Measurements from ENCODE around the gene TRMT2A.

TRMT2A gene

DNA sequence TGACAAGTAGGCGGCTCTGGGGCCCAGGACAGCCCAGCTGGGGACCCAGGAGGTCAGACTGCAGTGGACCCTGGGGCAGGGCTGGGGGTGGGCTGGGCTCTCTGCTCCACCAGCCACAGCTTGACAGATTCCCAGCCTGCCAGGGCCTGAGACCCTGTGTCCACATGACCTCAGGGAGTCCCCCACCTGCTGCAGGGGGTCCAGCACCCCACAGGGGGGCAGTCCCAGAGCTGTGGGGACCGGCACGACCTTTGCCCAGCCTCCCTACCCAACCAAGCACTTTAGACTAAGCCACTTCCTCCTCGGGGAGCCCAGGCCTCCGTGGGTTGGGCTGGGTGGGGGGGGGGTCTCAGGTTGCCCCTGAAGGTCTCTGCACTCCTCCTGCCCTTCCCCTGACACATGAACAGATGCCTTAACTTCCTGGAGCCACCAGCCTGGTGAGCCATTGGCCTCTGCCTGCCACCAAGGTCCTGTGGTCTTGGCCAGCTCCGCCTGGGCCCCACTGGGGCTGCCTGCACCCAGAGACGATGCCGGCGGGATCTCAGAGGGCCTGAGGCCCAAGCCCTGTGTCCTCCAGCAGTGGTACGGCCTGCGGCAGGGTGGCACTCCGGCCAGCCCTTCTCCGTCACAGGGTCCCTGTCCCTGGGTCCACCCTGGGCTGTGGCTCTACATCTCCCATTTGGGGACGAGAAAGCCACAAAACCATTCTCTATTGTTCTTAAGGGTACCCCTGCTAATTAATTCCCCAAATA is 30.4 kb upstream of the TRMT2A start:
- DNase-seq: no peak

DNA sequence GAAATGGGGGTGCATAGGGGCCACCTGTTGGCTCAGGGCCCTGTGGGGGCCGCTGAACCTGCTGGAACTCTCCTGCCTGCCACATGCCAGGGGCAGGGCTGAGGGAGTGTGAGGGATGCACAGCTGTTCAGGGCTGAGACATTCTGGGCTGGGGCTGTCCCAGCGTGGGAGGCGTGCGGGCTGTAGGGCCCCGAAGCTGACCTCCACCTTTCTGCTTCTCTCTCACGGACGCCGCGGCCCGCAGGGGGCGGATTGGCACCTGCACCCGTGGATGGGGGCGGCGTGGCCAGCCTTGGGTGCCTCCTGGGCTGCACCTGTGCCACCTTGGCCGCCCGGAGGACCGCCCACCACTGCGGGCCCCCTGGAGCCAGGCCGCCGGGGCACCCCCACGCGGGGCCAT is 29.8 kb upstream of the TRMT2A start:
- no peak for DNase-seq

GRCh38 chr22:20145832-20146223 is 28.8 kb upstream of the TRMT2A start:
- no peak for DNase-seq

DNA sequence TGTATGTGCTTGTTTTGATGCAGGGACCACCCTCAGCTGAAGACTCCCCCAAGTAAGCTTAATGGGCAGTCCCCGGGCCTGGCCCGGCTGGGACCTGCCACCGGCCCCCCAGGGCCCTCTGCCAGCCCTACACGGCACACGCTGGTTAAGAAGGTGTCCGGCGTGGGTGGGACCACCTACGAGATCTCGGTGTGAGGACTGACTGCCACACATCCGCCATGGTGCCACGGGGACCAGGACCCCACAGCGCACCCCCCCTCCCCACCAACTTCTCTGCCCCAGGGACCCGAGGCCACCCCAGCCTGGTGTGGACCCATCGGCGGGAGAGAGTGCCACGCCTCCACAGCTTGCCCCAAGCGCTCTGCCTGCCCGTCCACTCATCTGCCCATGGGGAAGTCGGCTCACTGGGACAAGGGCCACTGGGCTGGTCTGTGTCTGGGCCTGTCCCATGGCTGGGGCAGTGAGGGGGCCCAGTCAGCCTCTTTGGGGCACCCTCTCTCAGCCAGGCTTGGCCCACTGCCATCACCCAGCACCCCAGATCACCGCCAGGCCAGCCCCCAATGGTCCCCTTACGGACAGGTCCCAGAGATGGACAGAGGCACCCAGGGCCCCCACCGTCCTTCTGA is 28.3 kb upstream of the TRMT2A start:
- no peak for DNase-seq

GRCh38 chr22:20143883-20144665 is 27.0 kb upstream of the TRMT2A start:
- no peak for DNase-seq

GRCh38 chr22:20142711-20143621 is 25.9 kb upstream of the TRMT2A start:
- DNase-seq: no peak

- DNase-seq: peak; percentile 67
Observed at GRCh38 chr22:20141186-20142077, 24.4 kb upstream of the TRMT2A start.

GRCh38 chr22:20140521-20140964 is 23.5 kb upstream of the TRMT2A start:
- DNase-seq: no peak

DNA sequence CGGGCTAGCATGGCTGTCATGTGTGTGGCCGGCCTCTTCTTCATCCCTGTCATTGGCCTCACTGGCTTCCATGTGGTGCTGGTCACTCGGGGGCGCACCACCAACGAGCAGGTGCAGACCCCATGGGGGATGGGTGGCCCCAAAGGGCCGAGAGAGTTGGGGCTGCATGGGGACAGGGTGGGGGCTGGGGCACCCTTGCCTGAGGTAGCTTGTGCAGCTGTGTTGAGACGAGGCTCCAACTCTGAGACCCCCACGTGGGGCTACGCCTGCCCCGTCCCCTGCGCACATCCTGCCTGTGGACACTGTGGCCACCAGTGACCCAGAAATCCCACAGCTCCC is 23.1 kb upstream of the TRMT2A start:
- DNase-seq: no peak

- DNase-seq: no peak
Observed at GRCh38 chr22:20139391-20140106, 22.5 kb upstream of the TRMT2A start.

DNA sequence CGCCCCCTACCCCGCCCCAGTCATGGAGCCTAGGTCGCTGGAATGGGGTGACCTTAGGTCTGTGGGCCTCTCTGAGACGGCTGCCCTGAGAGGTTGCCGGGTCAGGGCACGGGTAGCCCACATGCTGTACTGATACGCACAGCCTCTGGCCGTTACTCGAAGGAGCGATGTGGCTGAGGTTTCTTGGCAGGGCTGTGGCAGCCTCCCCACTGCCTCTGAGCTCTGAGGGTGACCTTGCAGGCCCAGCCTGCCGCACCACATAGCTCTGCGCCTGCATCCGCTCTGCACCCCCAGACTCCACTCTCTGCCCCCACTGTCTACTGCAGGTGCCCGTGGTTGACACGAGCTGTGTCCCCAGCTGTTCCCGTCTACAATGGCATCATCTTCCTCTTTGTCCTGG is 21.8 kb upstream of the TRMT2A start:
- no peak for DNase-seq

DNA sequence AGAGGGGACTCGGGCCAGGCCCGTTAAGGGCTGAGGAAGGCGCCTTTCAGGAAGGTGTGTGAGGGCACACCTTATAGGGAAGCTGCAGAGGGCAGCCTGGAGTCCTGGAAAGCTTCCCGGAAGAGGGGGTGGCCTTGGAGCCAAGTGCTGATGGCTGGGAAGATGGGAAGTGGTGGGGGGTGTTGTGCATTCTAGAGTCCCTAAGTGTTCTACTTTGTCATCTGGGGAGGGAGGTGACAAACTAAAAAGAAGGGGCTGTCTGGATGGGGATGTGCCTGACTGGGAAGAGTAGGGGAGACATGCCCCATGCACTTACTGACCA is 21.4 kb upstream of the TRMT2A start:
- DNase-seq: no peak

DNA sequence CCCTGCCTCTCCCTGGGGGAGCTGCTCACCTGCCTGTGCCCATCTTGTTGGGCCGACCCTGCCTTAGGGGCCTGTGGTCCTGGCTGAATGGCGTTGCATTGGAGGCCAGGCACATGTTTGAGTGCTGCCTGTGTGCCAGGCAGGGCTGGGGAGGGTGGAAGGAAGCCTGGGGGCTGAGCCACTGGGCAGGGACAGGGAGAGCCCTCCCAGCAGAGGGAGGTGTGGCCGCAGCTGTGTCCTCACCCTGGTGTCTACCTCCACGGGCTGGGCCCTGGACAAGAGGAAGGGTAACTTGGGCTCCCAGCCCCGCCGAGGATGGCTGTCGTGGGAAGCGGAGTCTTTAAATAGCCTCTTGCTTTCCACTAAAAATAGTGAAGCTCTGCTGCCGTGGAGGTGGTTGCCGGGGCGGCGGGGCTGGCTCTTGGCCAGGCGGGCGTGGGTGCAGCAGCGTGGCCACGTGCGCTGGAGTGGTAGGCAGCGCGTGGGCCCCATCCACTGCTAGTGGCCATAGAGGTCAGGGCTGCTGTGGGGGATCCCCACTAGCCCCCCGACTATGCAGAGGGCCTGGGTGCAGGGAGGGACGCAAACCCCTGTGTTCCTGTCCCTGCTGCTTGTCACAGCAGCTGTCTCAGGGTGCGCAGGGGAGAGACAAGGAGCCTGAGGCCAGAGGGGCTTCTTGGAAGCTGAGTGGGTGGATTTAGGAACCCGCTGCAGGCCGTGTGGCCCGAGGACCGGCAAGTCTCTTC is 20.8 kb upstream of the TRMT2A start:
- DNase-seq: no peak

- no peak for DNase-seq
Observed at GRCh38 chr22:20137113-20137512, 20.1 kb upstream of the TRMT2A start.

- DNase-seq: no peak
Observed at GRCh38 chr22:20136603-20136873, 19.5 kb upstream of the TRMT2A start.

- DNase-seq: no peak
Observed at GRCh38 chr22:20135806-20136602, 19.0 kb upstream of the TRMT2A start.

- DNase-seq: no peak
Observed at GRCh38 chr22:20135265-20135664, 18.2 kb upstream of the TRMT2A start.

- DNase-seq: no peak
Observed at GRCh38 chr22:20133930-20134549, 17.0 kb upstream of the TRMT2A start.

GRCh38 chr22:20132686-20133246 is 15.7 kb upstream of the TRMT2A start:
- DNase-seq: no peak

Measured in HCEC 1CT (cell line).